Fibroblast of the aortic adventitia (primary cell): ENCODE results near the gene NPTN. TPM values are rescaled to one million over a fixed set of nuclear protein-coding genes. Genes with fewer than 3 reads are reported as not detected.
"Not testable (repeated sequence)": the region's sequence is repeated elsewhere in the genome, so short reads cannot be mapped to it uniquely, and the experiment has no call there.

ENCODE experiments used
- DNase-seq: peaks from one replicate; pipeline ENCODE4 v3.0.0-alpha.2; 2010; ENCODE audit warnings: low read depth
- H3K4me3 ChIP-seq: 2 replicates; pipeline ENCODE4 v1.5.1; 2011; ENCODE audit warnings: low read depth, mild to moderate bottlenecking, control low read depth, low read length, moderate library complexity
- CTCF ChIP-seq: IDR thresholded peaks from 2 replicates; pipeline ENCODE4 v1.5.1; 2011; ENCODE audit warnings: mild to moderate bottlenecking, low read length, control low read depth, inconsistent platforms; ENCODE audit not compliant: insufficient read depth
- total RNA-seq: library from RNA; depleted of rRNA; stranded (reverse); fragments of >200 nt; gene quantifications from 2 replicates; pipeline ENCODE4 v1.2.3, GENCODE V29; 2012; ENCODE audit warnings: low replicate concordance

NPTN gene
- total RNA-seq, 1 donor = 72.6 TPM

GRCh38 chr15:73584699-73585420 lies 48.3 kb downstream of the NPTN start:
- no peak for TF ChIP-seq CTCF
- no peak for DNase-seq
- H3K4me3 ChIP-seq = no peak overlapping the region

GRCh38 chr15:73583544-73583943 lies 49.6 kb downstream of the NPTN start:
- no peak for DNase-seq
- no peak overlapping the region for H3K4me3 ChIP-seq
- no peak for TF ChIP-seq CTCF

- no peak overlapping the region for H3K4me3 ChIP-seq
- TF ChIP-seq CTCF = no peak
- DNase-seq = no peak
These were observed 50.3 kb downstream of the NPTN start for GRCh38 chr15:73582851-73583379.

- no peak overlapping the region for H3K4me3 ChIP-seq
- no peak for TF ChIP-seq CTCF
- no peak for DNase-seq
These were observed 55.2 kb downstream of the NPTN start for GRCh38 chr15:73578026-73578425.

GRCh38 chr15:73577593-73577992 lies 55.6 kb downstream of the NPTN start:
- not testable (repeated sequence) for DNase-seq

GRCh38 chr15:73575636-73576247 lies 57.4 kb downstream of the NPTN start:
- peak; percentile 22 for DNase-seq
- no peak overlapping the region for H3K4me3 ChIP-seq
- TF ChIP-seq CTCF = no peak

More at GRCh38 chr15:73577593-73577992, 55.6 kb downstream of the NPTN start:
- not testable (repeated sequence) for H3K4me3 ChIP-seq

- TF ChIP-seq CTCF = no peak
- DNase-seq = peak; percentile 22
- H3K4me3 ChIP-seq = no peak overlapping the region
These were observed 59.6 kb downstream of the NPTN start for GRCh38 chr15:73573572-73573971.
